IMR-90 (cell line): Measurements from ENCODE around the gene NAPG. TPM values are rescaled to one million over a fixed set of nuclear protein-coding genes. Genes with fewer than 3 reads are reported as not detected.

ENCODE experiments used
- ATAC-seq: fragments of 200-7000 bp; cut with Tn5 transposase; 2 replicates; pipeline ENCODE4 v1.9.1; 2020; ENCODE audit warnings: low read depth, mild to moderate bottlenecking, moderate library complexity
- BruUV-seq: library from RNA; stranded (reverse); fragments of 400-500 nt; replicated peaks from 2 replicates; lab custom pipeline; 2021; lab: Mats Ljungman, UMichigan
- CTCF ChIA-PET: fragments of 300-600 bp; formaldehyde crosslinking; extraction: SDS; loops from one replicate; lab custom pipeline; 2021; ENCODE audit warnings: antibody characterized with exemption; lab: Yijun Ruan, JAX
- POLR2A ChIA-PET: fragments of 300-600 bp; sonication (Branson Sonifier 250); formaldehyde crosslinking; loops from one replicate; lab custom pipeline; 2022; ENCODE audit warnings: antibody characterized with exemption; ENCODE audit not compliant: unreplicated experiment; lab: Charles Lee
- DNase-seq: peaks from one replicate; pipeline ENCODE4 v3.0.0; 2013
- H2AFZ ChIP-seq: replicated peaks from 2 replicates; pipeline ENCODE3; 2013; ENCODE audit warnings: low read length, mild to moderate bottlenecking; ENCODE audit not compliant: poor library complexity
- H2AK5ac ChIP-seq: 2 replicates; pipeline ENCODE4 v1.6.1; 2013; ENCODE audit warnings: low read depth, low read length, inconsistent platforms
- H2AK9ac ChIP-seq: replicated peaks from 2 replicates; pipeline ENCODE3; 2013; ENCODE audit warnings: mild to moderate bottlenecking, low read depth, low read length, moderate library complexity; ENCODE audit not compliant: poor library complexity
- H2BK120ac ChIP-seq: 2 replicates; pipeline ENCODE4 v1.6.1; 2013; ENCODE audit warnings: low read depth, low read length, inconsistent platforms
- H2BK15ac ChIP-seq: 3 replicates; pipeline ENCODE4 v1.6.1; 2013; ENCODE audit warnings: low read depth, low read length, inconsistent platforms
- H2BK20ac ChIP-seq: 2 replicates; pipeline ENCODE4 v1.6.1; 2013; ENCODE audit warnings: low read depth, mild to moderate bottlenecking, inconsistent platforms, low read length, moderate library complexity
- H2BK5ac ChIP-seq: 2 replicates; pipeline ENCODE4 v1.6.1; 2013; ENCODE audit warnings: mild to moderate bottlenecking, low read depth, low read length, inconsistent platforms; ENCODE audit not compliant: poor library complexity, severe bottlenecking
- H3K14ac ChIP-seq: replicated peaks from 2 replicates; pipeline ENCODE4 v1.6.1; 2013; ENCODE audit warnings: low read depth, low read length, inconsistent platforms
- H3K18ac ChIP-seq: 2 replicates; pipeline ENCODE4 v1.6.1; 2013; ENCODE audit warnings: low read depth, low read length, control low read depth
- H3K23ac ChIP-seq: 2 replicates; pipeline ENCODE4 v1.6.1; 2013; ENCODE audit warnings: low read depth, low read length, inconsistent platforms
- H3K27ac ChIP-seq: 2 replicates; pipeline ENCODE4 v1.5.1; 2013; ENCODE audit warnings: mild to moderate bottlenecking, control low read depth, low read length; ENCODE audit not compliant: insufficient read depth
- H3K27me3 ChIP-seq: 2 replicates; pipeline ENCODE4 v1.6.1; 2013; ENCODE audit warnings: low read length; ENCODE audit not compliant: control insufficient read depth, insufficient read depth
- H3K36me3 ChIP-seq: 2 replicates; pipeline ENCODE4 v1.6.1; 2013; ENCODE audit warnings: low read length, mixed read lengths; ENCODE audit not compliant: control insufficient read depth, insufficient read depth
- H3K4ac ChIP-seq: 2 replicates; pipeline ENCODE4 v1.6.1; 2013; ENCODE audit warnings: low read depth, low read length, inconsistent platforms
- H3K4me1 ChIP-seq: 2 replicates; pipeline ENCODE4 v1.6.1; 2013; ENCODE audit warnings: low read length, mixed read lengths; ENCODE audit not compliant: control insufficient read depth, insufficient read depth
- H3K4me2 ChIP-seq: 2 replicates; pipeline ENCODE4 v1.6.1; 2013; ENCODE audit warnings: low read depth, mild to moderate bottlenecking, control low read depth, low read length, moderate library complexity
- H3K4me3 ChIP-seq: 2 replicates; pipeline ENCODE4 v1.5.1; 2013; ENCODE audit warnings: low read depth, mild to moderate bottlenecking, control low read depth, low read length, moderate library complexity; ENCODE audit not compliant: insufficient read depth
- H3K56ac ChIP-seq: 2 replicates; pipeline ENCODE4 v1.6.1; 2013; ENCODE audit warnings: low read length, inconsistent platforms; ENCODE audit not compliant: insufficient read depth; ENCODE audit errors: extremely low read depth
- H3K79me1 ChIP-seq, 2 experiments: 2 replicates each; pipeline ENCODE4 v1.6.1; 2013; ENCODE audit warnings: low read length in 2 of 2, inconsistent platforms in 1 of 2, low read depth in 1 of 2
- H3K9ac ChIP-seq: 2 replicates; pipeline ENCODE4 v1.6.1; 2013; ENCODE audit warnings: low read depth, low read length, control low read depth
- H3K9me1 ChIP-seq: 2 replicates; pipeline ENCODE4 v1.6.1; 2013; ENCODE audit warnings: low read length, inconsistent platforms; ENCODE audit not compliant: insufficient read depth
- H3K9me3 ChIP-seq: 2 replicates; pipeline ENCODE4 v1.6.1; 2013; ENCODE audit warnings: low read length; ENCODE audit not compliant: control insufficient read depth, insufficient read depth
- H4K20me1 ChIP-seq: 2 replicates; pipeline ENCODE4 v1.6.1; 2013; ENCODE audit warnings: low read length, inconsistent platforms; ENCODE audit not compliant: insufficient read depth
- H4K5ac ChIP-seq: 2 replicates; pipeline ENCODE4 v1.6.1; 2013; ENCODE audit warnings: mild to moderate bottlenecking, low read depth, low read length, control low read depth
- H4K8ac ChIP-seq, 2 experiments: 2 replicates each; pipeline ENCODE4 v1.6.1; 2013; ENCODE audit warnings: low read depth in 2 of 2, low read length in 2 of 2, control low read depth in 1 of 2, inconsistent platforms in 1 of 2
- H4K91ac ChIP-seq: 2 replicates; pipeline ENCODE4 v1.6.1; 2013; ENCODE audit warnings: low read depth, low read length, inconsistent platforms; ENCODE audit not compliant: insufficient read depth
- CEBPB ChIP-seq: IDR thresholded peaks from 2 replicates; pipeline ENCODE4 v1.6.1; 2012; ENCODE audit warnings: low read depth, low read length, improper control_type of control experiment
- CHD1 ChIP-seq: IDR thresholded peaks from 2 replicates; pipeline ENCODE4 v1.6.1; 2012; ENCODE audit warnings: low read depth, low read length, improper control_type of control experiment
- CTCF ChIP-seq: conservative IDR thresholded peaks from 2 replicates; pipeline ENCODE4 v1.5.1; 2012; ENCODE audit warnings: mild to moderate bottlenecking, low read depth, low read length, improper control_type of control experiment
- NFE2L2 ChIP-seq: fragments of 150-350 bp; IDR thresholded peaks from 2 replicates; pipeline ENCODE4 v1.6.1; 2016; ENCODE audit warnings: low read depth, mild to moderate bottlenecking, low read length
- RFX5 ChIP-seq: IDR thresholded peaks from 2 replicates; pipeline ENCODE4 v1.8.0; 2012; ENCODE audit warnings: low read depth, mild to moderate bottlenecking, low read length, moderate library complexity
- SMC3 ChIP-seq: fragments of 150-350 bp; IDR thresholded peaks from 2 replicates; pipeline ENCODE4 v1.6.1; 2016; ENCODE audit warnings: low read depth, mild to moderate bottlenecking, antibody characterized with exemption, low read length, moderate library complexity
- WGBS, 2 experiments: methylation state at CpG; one replicate each; pipeline versions ENCODE4 v1.1.5 to v1.1.7; 2013; ENCODE audit warnings: missing lambda C conversion rate in 2 of 2; ENCODE audit not compliant: insufficient read length in 1 of 2; ENCODE audit errors: extremely low coverage in 2 of 2; 5-methylcytosine and 5-hydroxymethylcytosine counted together
- dilution Hi-C: fragments of 300-500 bp; cut with HindIII; formaldehyde crosslinking; loops from one replicate; pipeline ENCODE4 v1.14.3; 2018; ENCODE audit warnings: low sequenced_read_pairs; ENCODE audit not compliant: unreplicated experiment
- in situ Hi-C: fragments of 300-500 bp; cut with MboI; formaldehyde crosslinking; loops from 3 replicates; pipeline ENCODE4 v1.14.3; 2019; ENCODE audit warnings: low sequenced_read_pairs, inconsistent platforms, mixed read lengths
- intact Hi-C: fragments of 100-400 bp; cut with micrococcal nuclease; formaldehyde crosslinking; loops from 2 replicates; pipeline ENCODE4 v1.10.0; 2022
- polyA plus RNA-seq, 3 experiments: library from polyadenylated mRNA; depleted of rRNA; stranded (reverse); fragments of >200 nt; gene quantifications; 2 replicates each; pipeline ENCODE4 v1.2.3, GENCODE V29; 2012; ENCODE audit warnings: low replicate concordance in 1 of 3
- total RNA-seq: library from RNA; depleted of rRNA; stranded (reverse); fragments of >200 nt; gene quantifications from 2 replicates; pipeline ENCODE4 v1.2.3, GENCODE V29; 2012

The NAPG gene
- total and polyA plus RNA-seq, 2 of the 4 experiments (the other 2 are of a cell fraction), result 13.0 to 32.8 TPM

GRCh38 chr18:10580215-10580614 lies 54.4 kb downstream of the NAPG start:
- peak overlapping the region; percentile 43; the same call in 1 of the 2 replicates for H4K5ac ChIP-seq
- peak overlapping the region; percentile 95 for H2BK120ac ChIP-seq

More at GRCh38 chr18:10580215-10580614, 54.4 kb downstream of the NAPG start:
- Histone ChIP-seq H4K8ac (peak overlapping the region in 1 of 2 experiments; percentile 76; a peak in 1 of 4 replicates), H3K9me1 (peaks cover 7% of the 10 kb centered on the region; the same call in 1 of the 2 replicates), H3K4me2 (no peak overlapping the region), H3K36me3 (no peaks in the 10 kb centered on the region), H2BK15ac (peak overlapping the region; percentile 47; the same call in 2 of the 3 replicates), H3K18ac (peak overlapping the region; percentile 68; the same call in 1 of the 2 replicates), H3K9me3 (peaks cover 2% of the 10 kb centered on the region; the same call in 1 of the 2 replicates), H3K9ac (no peak overlapping the region), H2AFZ (no peak overlapping the region), H2AK5ac (peak overlapping the region; percentile 87; the same call in 1 of the 2 replicates), H3K4me1 (peaks cover 11% of the 10 kb centered on the region), H3K27ac (no peak overlapping the region), H3K23ac (peak overlapping the region; percentile 71; the same call in 1 of the 2 replicates), H4K91ac (peak overlapping the region; percentile 78), H3K14ac (peak overlapping the region; percentile 64), H2BK5ac (peak overlapping the region; percentile 54), H3K27me3 (no peaks in the 10 kb centered on the region), H2BK20ac (peak overlapping the region; percentile 93), H4K20me1 (no peaks in the 10 kb centered on the region), H3K4me3 (no peak overlapping the region), H3K4ac (peak overlapping the region; percentile 89), H3K79me1 (peaks cover 0 to 6% of the 10 kb centered on the region in 2 experiments; a peak in 1 of 4 replicates), H3K56ac (no peak overlapping the region; the same call in 1 of the 2 replicates), H2AK9ac (peak overlapping the region; percentile 38)
- intact Hi-C loops (no loop called here), in situ Hi-C loops (no loop called here), dilution Hi-C loops (no loop called here)
- 80% methylated on average over 1 of the region's 4 CpGs; no CpG with 5 or more reads in 1 of the 2 experiments for WGBS, 2 experiments
- no peak; the same call in 1 of the 2 replicates for ATAC-seq
- DNase-seq, result no peak
- peak; percentile 80 for TF ChIP-seq CEBPB
- no peak for TF ChIP-seq CHD1
- TF ChIP-seq RFX5, result no peak
- no peak for TF ChIP-seq SMC3
- no peak for TF ChIP-seq NFE2L2
- TF ChIP-seq CTCF, result no peak
- POLR2A ChIA-PET, result no interaction called here
- no TSS peak for BruUV-seq
- CTCF ChIA-PET, result no interaction called here
